Mucosa of descending colon (tissue), 3 donors: ENCODE results near the gene TPRA1. TPM values are rescaled to one million over a fixed set of nuclear protein-coding genes. Genes with fewer than 3 reads are reported as not detected.

Source experiments
- ATAC-seq: fragments of 200-7000 bp; cut with Tn5 transposase; one replicate; pipeline ENCODE4 v1.9.1; 2020; ENCODE audit warnings: mild to moderate bottlenecking, moderate library complexity
- DNase-seq, 3 donors: peaks; one replicate each; pipeline ENCODE4 v3.0.0-alpha.2; 2020
- H3K36me3 ChIP-seq: fragments of 200-600 bp; one replicate; pipeline ENCODE4 v1.8.0; 2021; ENCODE audit warnings: low read depth, mild to moderate bottlenecking
- H3K4me1 ChIP-seq: fragments of 200-600 bp; one replicate; pipeline ENCODE4 v1.8.0; 2021; ENCODE audit warnings: low read depth, mild to moderate bottlenecking
- H3K4me3 ChIP-seq: fragments of 200-600 bp; one replicate; pipeline ENCODE4 v1.8.0; 2021; ENCODE audit warnings: mild to moderate bottlenecking
- H3K9me3 ChIP-seq: fragments of 200-600 bp; one replicate; pipeline ENCODE4 v1.8.0; 2021; ENCODE audit warnings: mild to moderate bottlenecking
- intact Hi-C, 2 donors: fragments of 100-400 bp; cut with DNase I in 1 of 2; cut with micrococcal nuclease in 1 of 2; formaldehyde crosslinking; loops; one replicate each; pipeline versions ENCODE4 v1.11.0 to v1.11.1; 2022; cut with DNase I, micrococcal nuclease
- total RNA-seq, 3 donors: library from RNA; stranded (reverse); fragmentation: NEBNext Ultra II Directional in 2 of 3; extraction: Animal tissue kit (Norgen Biotek cat#: 25700) in 2 of 3; gene quantifications; one replicate each; pipeline versions ENCODE4 v1.2.1 to v1.2.4, GENCODE V29; 2021 to 2023
- TF ChIP-seq, protein P1 (sequence below): fragments of 200-600 bp; IDR thresholded peaks from one replicate; pipeline ENCODE4 v1.8.0; 2022; ENCODE audit warnings: antibody characterized with exemption, mild to moderate bottlenecking
- donor health status: DM: no; HTN: no; CAD: no; lungs with moderate emphysema.
- donor health status: DM: no; HTN: no; CAD: no.
- donor health status: DM: no; HTN: yes; CAD: no.

The TPRA1 gene
- total RNA-seq, 3 donors from 2014 or later = 24.2 to 37.0 (median 29.3) TPM

DNA sequence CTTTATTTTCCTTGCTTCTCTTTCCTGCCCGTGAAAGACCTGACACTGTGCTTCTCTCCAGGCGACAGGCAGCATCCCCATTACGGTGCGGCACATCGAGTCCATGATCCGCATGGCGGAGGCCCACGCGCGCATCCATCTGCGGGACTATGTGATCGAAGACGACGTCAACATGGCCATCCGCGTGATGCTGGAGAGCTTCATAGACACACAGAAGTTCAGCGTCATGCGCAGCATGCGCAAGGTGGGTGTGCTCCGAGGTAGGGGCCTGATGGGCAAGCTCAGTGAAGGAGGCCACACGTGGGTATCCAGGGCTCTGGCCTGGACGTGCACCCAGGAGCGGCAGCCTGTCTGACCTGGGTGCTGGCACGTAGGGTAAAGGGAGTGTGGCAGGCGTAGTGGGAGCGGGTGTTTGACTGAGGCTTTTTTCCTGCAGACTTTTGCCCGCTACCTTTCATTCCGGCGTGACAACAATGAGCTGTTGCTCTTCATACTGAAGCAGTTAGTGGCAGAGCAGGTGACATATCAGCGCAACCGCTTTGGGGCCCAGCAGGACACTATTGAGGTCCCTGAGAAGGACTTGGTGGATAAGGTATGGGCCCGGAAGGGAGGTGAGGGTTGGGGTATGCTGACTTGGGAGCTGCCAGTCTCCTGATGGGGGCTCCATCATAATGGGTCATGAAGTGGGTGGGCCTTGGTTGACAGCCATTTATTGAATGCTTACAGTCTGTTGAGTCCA lies 30.3 kb upstream of the TPRA1 start:
- Histone ChIP-seq H3K4me3 (no peak overlapping the region), H3K36me3 (no peaks in the 10 kb centered on the region), H3K4me1 (no peaks in the 10 kb centered on the region), H3K9me3 (no peaks in the 10 kb centered on the region)
- intact Hi-C loops = no loop called here
- ATAC-seq = no peak
- TF ChIP-seq, protein P1, sequence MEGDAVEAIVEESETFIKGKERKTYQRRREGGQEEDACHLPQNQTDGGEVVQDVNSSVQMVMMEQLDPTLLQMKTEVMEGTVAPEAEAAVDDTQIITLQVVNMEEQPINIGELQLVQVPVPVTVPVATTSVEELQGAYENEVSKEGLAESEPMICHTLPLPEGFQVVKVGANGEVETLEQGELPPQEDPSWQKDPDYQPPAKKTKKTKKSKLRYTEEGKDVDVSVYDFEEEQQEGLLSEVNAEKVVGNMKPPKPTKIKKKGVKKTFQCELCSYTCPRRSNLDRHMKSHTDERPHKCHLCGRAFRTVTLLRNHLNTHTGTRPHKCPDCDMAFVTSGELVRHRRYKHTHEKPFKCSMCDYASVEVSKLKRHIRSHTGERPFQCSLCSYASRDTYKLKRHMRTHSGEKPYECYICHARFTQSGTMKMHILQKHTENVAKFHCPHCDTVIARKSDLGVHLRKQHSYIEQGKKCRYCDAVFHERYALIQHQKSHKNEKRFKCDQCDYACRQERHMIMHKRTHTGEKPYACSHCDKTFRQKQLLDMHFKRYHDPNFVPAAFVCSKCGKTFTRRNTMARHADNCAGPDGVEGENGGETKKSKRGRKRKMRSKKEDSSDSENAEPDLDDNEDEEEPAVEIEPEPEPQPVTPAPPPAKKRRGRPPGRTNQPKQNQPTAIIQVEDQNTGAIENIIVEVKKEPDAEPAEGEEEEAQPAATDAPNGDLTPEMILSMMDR = no peak
- DNase-seq = no peak

- TF ChIP-seq, protein P1 = no peak
- no peak for DNase-seq
- Histone ChIP-seq H3K9me3 (no peaks in the 10 kb centered on the region), H3K4me3 (no peak overlapping the region), H3K36me3 (no peaks in the 10 kb centered on the region), H3K4me1 (no peaks in the 10 kb centered on the region)
- no peak for ATAC-seq
- intact Hi-C loops = no loop called here
Measured at GRCh38 chr3:127618891-127619290, 28.4 kb upstream of the TPRA1 start.

GRCh38 chr3:127616836-127617605 lies 26.5 kb upstream of the TPRA1 start:
- no peaks in the 10 kb centered on the region for H3K9me3 ChIP-seq
- TF ChIP-seq, protein P1 = no peak
- H3K4me1 ChIP-seq = no peaks in the 10 kb centered on the region
- DNase-seq = no peak
- intact Hi-C loops = no loop called here
- ATAC-seq = no peak
- no peaks in the 10 kb centered on the region for H3K36me3 ChIP-seq
- H3K4me3 ChIP-seq = no peak overlapping the region

DNA sequence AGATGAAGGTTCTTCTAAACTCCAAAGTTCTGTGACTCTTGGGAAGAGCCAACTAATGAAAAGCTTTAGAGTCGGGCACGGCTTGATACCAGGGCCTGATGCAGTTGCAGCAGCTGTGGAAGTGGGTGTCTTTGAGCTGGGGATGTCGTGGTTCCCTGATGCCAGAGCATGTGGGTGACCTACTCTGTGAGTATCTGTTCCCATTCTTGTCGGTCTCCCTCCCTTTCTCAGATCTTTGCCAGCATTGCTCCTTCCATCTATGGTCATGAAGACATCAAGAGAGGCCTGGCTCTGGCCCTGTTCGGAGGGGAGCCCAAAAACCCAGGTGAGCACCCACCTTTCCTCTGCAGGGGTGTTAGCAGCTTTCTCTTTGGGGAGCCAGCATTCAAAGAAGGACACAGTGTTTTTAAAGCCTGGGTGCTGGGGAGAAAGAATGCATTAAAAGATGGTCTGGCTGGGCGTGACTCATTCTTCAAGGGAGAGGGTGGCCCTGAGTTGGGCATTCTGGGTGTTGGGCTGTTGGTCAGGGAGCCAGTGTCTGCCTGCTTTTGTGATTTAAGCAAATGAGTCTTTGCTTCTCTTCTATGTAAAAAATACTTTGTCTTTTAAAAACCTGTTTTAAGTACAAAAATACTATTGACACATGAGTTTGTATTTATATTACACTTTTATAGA lies 25.2 kb upstream of the TPRA1 start:
- H3K4me1 ChIP-seq = no peaks in the 10 kb centered on the region

GRCh38 chr3:127614928-127615589 lies 24.5 kb upstream of the TPRA1 start:
- ATAC-seq (peak; percentile 77), DNase-seq (no peak)
- no peaks in the 10 kb centered on the region for H3K9me3 ChIP-seq
- TF ChIP-seq, protein P1 = no peak
- H3K4me3 ChIP-seq = no peak overlapping the region
- intact Hi-C loops = no loop called here
- no peaks in the 10 kb centered on the region for H3K4me1 ChIP-seq
- H3K36me3 ChIP-seq = no peaks in the 10 kb centered on the region

More for the DNA sequence above, 25.2 kb upstream of the TPRA1 start:
- TF ChIP-seq, protein P1 = no peak
- no peak for ATAC-seq
- intact Hi-C loops = no loop called here
- H3K4me3 ChIP-seq = no peak overlapping the region
- no peaks in the 10 kb centered on the region for H3K9me3 ChIP-seq
- H3K36me3 ChIP-seq = no peaks in the 10 kb centered on the region
- no peak for DNase-seq
